Activated T-helper 1 cell treated with Interleukin-2 at 50 U/mL for 16 hours (primary cell): Measurements from ENCODE around the gene THSD7A.

Experiments used
- DNase-seq: peaks from one replicate; pipeline ENCODE4 v3.0.0-alpha.2; 2020; ENCODE audit warnings: low read depth

Gene THSD7A

GRCh38 chr7:11751807-11752389 lies 80.1 kb downstream of the THSD7A start:
- no peak for DNase-seq

- DNase-seq = no peak
Measured at GRCh38 chr7:11751315-11751714, 80.7 kb downstream of the THSD7A start.

GRCh38 chr7:11750191-11750590 lies 81.8 kb downstream of the THSD7A start:
- no peak for DNase-seq

- DNase-seq = no peak
Measured at GRCh38 chr7:11749629-11750028, 82.4 kb downstream of the THSD7A start.

GRCh38 chr7:11748884-11749283 lies 83.1 kb downstream of the THSD7A start:
- no peak for DNase-seq

- no peak for DNase-seq
Measured at GRCh38 chr7:11747715-11748485, 84.1 kb downstream of the THSD7A start.

GRCh38 chr7:11746591-11746990 lies 85.4 kb downstream of the THSD7A start:
- DNase-seq = no peak

- no peak for DNase-seq
Measured at GRCh38 chr7:11743548-11743947, 88.5 kb downstream of the THSD7A start.

- no peak for DNase-seq
Measured at GRCh38 chr7:11743016-11743415, 89.0 kb downstream of the THSD7A start.

GRCh38 chr7:11742496-11742895 lies 89.5 kb downstream of the THSD7A start:
- DNase-seq = no peak

- DNase-seq = no peak
Measured at GRCh38 chr7:11737723-11738122, 94.3 kb downstream of the THSD7A start.

GRCh38 chr7:11732207-11732606 lies 99.8 kb downstream of the THSD7A start:
- no peak for DNase-seq

GRCh38 chr7:11730725-11731124 lies 101.3 kb downstream of the THSD7A start:
- DNase-seq = no peak

- DNase-seq = no peak
Measured at GRCh38 chr7:11727864-11728263, 104.1 kb downstream of the THSD7A start.

GRCh38 chr7:11726794-11727155 lies 105.2 kb downstream of the THSD7A start:
- DNase-seq = no peak

- no peak for DNase-seq
Measured at GRCh38 chr7:11726001-11726793, 105.8 kb downstream of the THSD7A start.

GRCh38 chr7:11716185-11716584 lies 115.8 kb downstream of the THSD7A start:
- no peak for DNase-seq

- no peak for DNase-seq
Measured at GRCh38 chr7:11714676-11715075, 117.3 kb downstream of the THSD7A start.

GRCh38 chr7:11714205-11714604 lies 117.8 kb downstream of the THSD7A start:
- DNase-seq = no peak

GRCh38 chr7:11713352-11713751 lies 118.6 kb downstream of the THSD7A start:
- DNase-seq = no peak

GRCh38 chr7:11710377-11710776 lies 121.6 kb downstream of the THSD7A start:
- DNase-seq = no peak

GRCh38 chr7:11709196-11709595 lies 122.8 kb downstream of the THSD7A start:
- no peak for DNase-seq

- DNase-seq = no peak
Measured at GRCh38 chr7:11707606-11708193, 124.3 kb downstream of the THSD7A start.
